Measurements from ENCODE around the gene GUCY1A1. TPM values are rescaled to one million over a fixed set of nuclear protein-coding genes. Genes with fewer than 3 reads are reported as not detected.

GUCY1A1 gene
- total and polyA plus RNA-seq, 2 of the 4 experiments (the other 2 are of a cell fraction) = 0.19 to 0.54 TPM

DNA sequence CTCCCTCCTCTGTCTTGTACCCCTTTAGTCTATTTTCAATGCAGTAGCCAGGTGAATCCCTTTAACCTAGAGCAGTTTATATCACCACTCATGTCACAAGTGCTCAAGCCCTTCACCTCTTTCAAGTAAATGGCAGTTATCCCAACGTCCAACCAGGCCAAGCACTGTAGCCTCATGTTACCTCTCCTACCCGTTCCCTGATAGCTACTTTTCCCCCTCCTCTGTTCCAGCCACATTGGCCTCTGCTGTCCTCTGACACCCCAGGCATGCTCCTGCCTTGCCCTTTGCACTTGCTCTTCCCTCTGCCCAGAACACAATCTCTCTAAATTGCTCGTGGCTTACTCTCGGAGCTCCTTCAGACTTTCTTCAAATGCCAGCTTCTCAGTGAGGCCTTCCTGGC, 107.4 kb downstream of the GUCY1A1 start:
- H3K36me3 ChIP-seq (ENCODE audit: control insufficient read depth, insufficient read depth, low read length) = peaks cover 7% of the 10 kb centered on the region; the same call in 1 of the 2 replicates
- DNase-seq = no peak
- no peak overlapping the region for H2AK5ac ChIP-seq (ENCODE audit: low read depth, low read length)
- WGBS, 2 experiments (ENCODE audit: extremely low coverage in 2 of 2, insufficient read length in 1 of 2) = 79% methylated on average over 2 of the region's 4 CpGs; no CpG with 5 or more reads in 1 of the 2 experiments
- H3K79me1 ChIP-seq (ENCODE audit: low read depth in 1 of 2, low read length in 2 of 2) = no peaks in the 10 kb centered on the region
- ChIA-PET POLR2A (ENCODE audit: unreplicated experiment) (no interaction called here), CTCF (interaction anchor here (1.1 kb wide), 1 partner anchor 24 kb away, joined by 3 read pairs; no protein-coding TSS in a partner anchor)
- H2AFZ ChIP-seq (replicated peaks; ENCODE audit: low read length, poor library complexity) = no peak overlapping the region
- no peak overlapping the region; the same call in 1 of the 2 replicates for H3K4ac ChIP-seq (ENCODE audit: low read depth, low read length)
- no peak overlapping the region for H2BK5ac ChIP-seq (ENCODE audit: low read depth, low read length, poor library complexity, severe bottlenecking)
- dilution Hi-C loops (cut with HindIII; ENCODE audit: low sequenced_read_pairs, unreplicated experiment) (no loop called here), in situ Hi-C loops (cut with MboI; ENCODE audit: low sequenced_read_pairs) (no loop called here), intact Hi-C loops (cut with micrococcal nuclease) (no loop called here)
- H2BK15ac ChIP-seq (ENCODE audit: low read depth, low read length) = 0 out of 3 replicates have a peak overlapping the region, but pooled peaks have one; percentile 27
- H3K9ac ChIP-seq (ENCODE audit: low read depth, low read length) = no peak overlapping the region
- no peak overlapping the region for H2BK120ac ChIP-seq (ENCODE audit: low read depth, low read length)
- H4K5ac ChIP-seq (ENCODE audit: low read depth, low read length) = no peak overlapping the region
- BruUV-seq (replicated peaks) = no TSS peak
- peak overlapping the region; percentile 4; the same call in 1 of the 2 replicates for H3K18ac ChIP-seq (ENCODE audit: low read depth, low read length)
- no peak overlapping the region for H3K23ac ChIP-seq (ENCODE audit: low read depth, low read length)
- H4K91ac ChIP-seq (ENCODE audit: insufficient read depth, low read depth, low read length) = no peak overlapping the region
- H3K4me1 ChIP-seq (ENCODE audit: control insufficient read depth, insufficient read depth, low read length) = peaks cover 5% of the 10 kb centered on the region
- H3K27ac ChIP-seq (ENCODE audit: insufficient read depth, low read length) = no peak overlapping the region
- TF ChIP-seq, protein P1, sequence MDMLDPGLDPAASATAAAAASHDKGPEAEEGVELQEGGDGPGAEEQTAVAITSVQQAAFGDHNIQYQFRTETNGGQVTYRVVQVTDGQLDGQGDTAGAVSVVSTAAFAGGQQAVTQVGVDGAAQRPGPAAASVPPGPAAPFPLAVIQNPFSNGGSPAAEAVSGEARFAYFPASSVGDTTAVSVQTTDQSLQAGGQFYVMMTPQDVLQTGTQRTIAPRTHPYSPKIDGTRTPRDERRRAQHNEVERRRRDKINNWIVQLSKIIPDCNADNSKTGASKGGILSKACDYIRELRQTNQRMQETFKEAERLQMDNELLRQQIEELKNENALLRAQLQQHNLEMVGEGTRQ (IDR thresholded peaks at IDR 0.05; ENCODE audit: low read depth, low read length) = no peak
- no peak for TF ChIP-seq NFE2L2 (IDR thresholded peaks at IDR 0.05; ENCODE audit: low read depth, low read length)
- TF ChIP-seq BHLHE40 (IDR thresholded peaks at IDR 0.05; ENCODE audit: low read depth, low read length) = no peak
- TF ChIP-seq, protein P2, sequence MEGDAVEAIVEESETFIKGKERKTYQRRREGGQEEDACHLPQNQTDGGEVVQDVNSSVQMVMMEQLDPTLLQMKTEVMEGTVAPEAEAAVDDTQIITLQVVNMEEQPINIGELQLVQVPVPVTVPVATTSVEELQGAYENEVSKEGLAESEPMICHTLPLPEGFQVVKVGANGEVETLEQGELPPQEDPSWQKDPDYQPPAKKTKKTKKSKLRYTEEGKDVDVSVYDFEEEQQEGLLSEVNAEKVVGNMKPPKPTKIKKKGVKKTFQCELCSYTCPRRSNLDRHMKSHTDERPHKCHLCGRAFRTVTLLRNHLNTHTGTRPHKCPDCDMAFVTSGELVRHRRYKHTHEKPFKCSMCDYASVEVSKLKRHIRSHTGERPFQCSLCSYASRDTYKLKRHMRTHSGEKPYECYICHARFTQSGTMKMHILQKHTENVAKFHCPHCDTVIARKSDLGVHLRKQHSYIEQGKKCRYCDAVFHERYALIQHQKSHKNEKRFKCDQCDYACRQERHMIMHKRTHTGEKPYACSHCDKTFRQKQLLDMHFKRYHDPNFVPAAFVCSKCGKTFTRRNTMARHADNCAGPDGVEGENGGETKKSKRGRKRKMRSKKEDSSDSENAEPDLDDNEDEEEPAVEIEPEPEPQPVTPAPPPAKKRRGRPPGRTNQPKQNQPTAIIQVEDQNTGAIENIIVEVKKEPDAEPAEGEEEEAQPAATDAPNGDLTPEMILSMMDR (conservative IDR thresholded peaks at IDR 0.05; ENCODE audit: low read depth, low read length) = no peak
- TF ChIP-seq MAZ (IDR thresholded peaks at IDR 0.05; ENCODE audit: borderline replicate concordance, low read depth, low read length) = no peak
- TF ChIP-seq, protein P3, sequence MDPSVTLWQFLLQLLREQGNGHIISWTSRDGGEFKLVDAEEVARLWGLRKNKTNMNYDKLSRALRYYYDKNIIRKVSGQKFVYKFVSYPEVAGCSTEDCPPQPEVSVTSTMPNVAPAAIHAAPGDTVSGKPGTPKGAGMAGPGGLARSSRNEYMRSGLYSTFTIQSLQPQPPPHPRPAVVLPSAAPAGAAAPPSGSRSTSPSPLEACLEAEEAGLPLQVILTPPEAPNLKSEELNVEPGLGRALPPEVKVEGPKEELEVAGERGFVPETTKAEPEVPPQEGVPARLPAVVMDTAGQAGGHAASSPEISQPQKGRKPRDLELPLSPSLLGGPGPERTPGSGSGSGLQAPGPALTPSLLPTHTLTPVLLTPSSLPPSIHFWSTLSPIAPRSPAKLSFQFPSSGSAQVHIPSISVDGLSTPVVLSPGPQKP (IDR thresholded peaks at IDR 0.05; ENCODE audit: borderline replicate concordance, low read depth, low read length) = no peak
- TF ChIP-seq MAFK (IDR thresholded peaks at IDR 0.05; ENCODE audit: low read depth, low read length) = no peak
- no peak for TF ChIP-seq CHD1 (IDR thresholded peaks at IDR 0.05; ENCODE audit: low read depth, low read length)
- no peak for TF ChIP-seq RAD21 (IDR thresholded peaks at IDR 0.05; ENCODE audit: low read length)
- no peak for TF ChIP-seq RCOR1 (IDR thresholded peaks at IDR 0.05; ENCODE audit: insufficient replicate concordance, low read length)
- no peak for TF ChIP-seq RFX5 (IDR thresholded peaks at IDR 0.05; ENCODE audit: low read depth, low read length)
- no peak for TF ChIP-seq SMC3 (IDR thresholded peaks at IDR 0.05; ENCODE audit: low read depth, low read length)
- TF ChIP-seq POLR2A (IDR thresholded peaks at IDR 0.05; ENCODE audit: low read depth, low read length) = no peak
- TF ChIP-seq FOS (IDR thresholded peaks at IDR 0.05; ENCODE audit: low read depth, low read length) = no peak
- no peak for TF ChIP-seq MXI1 (IDR thresholded peaks at IDR 0.05; ENCODE audit: borderline replicate concordance, low read depth, low read length)
- H3K56ac ChIP-seq (ENCODE audit: extremely low read depth, insufficient read depth, low read length) = no peak overlapping the region
- no peaks in the 10 kb centered on the region for H3K9me1 ChIP-seq (ENCODE audit: insufficient read depth, low read length)
- H3K4me3 ChIP-seq (ENCODE audit: insufficient read depth, low read depth, low read length) = no peak overlapping the region
- no peaks in the 10 kb centered on the region for H4K20me1 ChIP-seq (ENCODE audit: insufficient read depth, low read length)
- no peak overlapping the region for H2AK9ac ChIP-seq (replicated peaks; ENCODE audit: low read depth, low read length, poor library complexity)
- H3K9me3 ChIP-seq (ENCODE audit: control insufficient read depth, insufficient read depth, low read length) = no peaks in the 10 kb centered on the region
- no peak overlapping the region for H3K14ac ChIP-seq (replicated peaks; ENCODE audit: low read depth, low read length)
- no peak overlapping the region for H4K8ac ChIP-seq (ENCODE audit: low read depth in 2 of 2, low read length in 2 of 2)
- no peak for ATAC-seq (ENCODE audit: low read depth)
- no peak overlapping the region for H2BK20ac ChIP-seq (ENCODE audit: low read depth, low read length)
- no peak overlapping the region for H3K4me2 ChIP-seq (ENCODE audit: low read depth, low read length)
- H3K27me3 ChIP-seq (ENCODE audit: control insufficient read depth, insufficient read depth, low read length) = no peaks in the 10 kb centered on the region
